GM12878 (cell line): ENCODE data around the gene RABEP2. TPM values are rescaled to one million over a fixed set of nuclear protein-coding genes. Genes with fewer than 3 reads are reported as not detected.

Experiments used
- ATAC-seq: fragments of 200-7000 bp; cut with Tn5 transposase; 3 replicates; pipeline ENCODE4 v1.9.1; 2020; ENCODE audit warnings: mild to moderate bottlenecking, moderate library complexity
- BruUV-seq: library from RNA; stranded (reverse); fragments of 400-500 nt; replicated peaks from 2 replicates; lab custom pipeline; 2021; lab: Mats Ljungman, UMichigan
- CTCF ChIA-PET: fragments of 300-600 bp; sonication (Branson Sonifier 250); formaldehyde crosslinking; extraction: SDS; loops from one replicate; lab custom pipeline; 2021; ENCODE audit warnings: inconsistent platforms; lab: Yijun Ruan, JAX
- POLR2A ChIA-PET: fragments of 350-600 bp; formaldehyde crosslinking; extraction: SDS; loops from one replicate; lab custom pipeline; 2021; ENCODE audit warnings: inconsistent platforms; lab: Charles Lee
- RAD21 ChIA-PET: fragments of 300-600 bp; sonication (Branson Sonifier 250); formaldehyde crosslinking; loops from one replicate; lab custom pipeline; 2023; ENCODE audit warnings: antibody characterized with exemption; ENCODE audit not compliant: unreplicated experiment; lab: Charles Lee
- SMC1A ChIA-PET: fragments of 300-600 bp; sonication (Branson Sonifier 250); formaldehyde crosslinking; loops from one replicate; lab custom pipeline; 2023; ENCODE audit not compliant: unreplicated experiment, uncharacterized antibody; lab: Charles Lee
- DNase-seq: peaks from one replicate; pipeline ENCODE4 v3.0.0-alpha.2; 2011; ENCODE audit warnings: low read depth, low spot score
- FAIRE-seq: peaks from 3 replicates; lab custom pipeline; 2011; peaks lifted over from hg19 to GRCh38; lab: Jason Lieb, UNC
- H2AFZ ChIP-seq: 2 replicates; pipeline ENCODE4 v1.6.0; 2011; ENCODE audit warnings: low read depth, low read length, control low read depth; ENCODE audit not compliant: control insufficient read depth
- H3K27ac ChIP-seq: 2 replicates; pipeline ENCODE4 v1.5.1; 2011; ENCODE audit warnings: control low read depth; ENCODE audit not compliant: control insufficient read depth, insufficient read depth
- H3K27me3 ChIP-seq, 2 experiments: replicated peaks in 1 of 2; 2 replicates each; pipeline versions ENCODE4 v1.6.0 to v1.6.1; 2011; ENCODE audit warnings: low read length in 1 of 2; ENCODE audit not compliant: control insufficient read depth in 2 of 2, insufficient read depth in 2 of 2
- H3K36me3 ChIP-seq, 2 experiments: 2 replicates each; pipeline ENCODE4 v1.5.1; 2011; ENCODE audit warnings: low read length in 1 of 2; ENCODE audit not compliant: control insufficient read depth in 2 of 2, insufficient read depth in 2 of 2
- H3K4me1 ChIP-seq: 2 replicates; pipeline ENCODE4 v1.6.1; 2011; ENCODE audit warnings: mild to moderate bottlenecking, low read length, moderate library complexity, mixed read lengths; ENCODE audit not compliant: control insufficient read depth, insufficient read depth
- H3K4me2 ChIP-seq: 2 replicates; pipeline ENCODE4 v1.6.0; 2011; ENCODE audit warnings: control low read depth; ENCODE audit not compliant: control insufficient read depth, insufficient read depth
- H3K4me3 ChIP-seq: fragments of 200-600 bp; sonication (generic); 2 replicates; pipeline ENCODE4 v1.5.1; 2016
- H3K79me2 ChIP-seq: 2 replicates; pipeline ENCODE4 v1.6.0; 2011; ENCODE audit warnings: low read length; ENCODE audit not compliant: control insufficient read depth, insufficient read depth
- H3K9ac ChIP-seq: 2 replicates; pipeline ENCODE4 v1.8.0; 2011; ENCODE audit warnings: low read length, control low read depth, mixed read lengths; ENCODE audit not compliant: control insufficient read depth, insufficient read depth
- H3K9me3 ChIP-seq: replicated peaks from 3 replicates; pipeline ENCODE4 v1.5.1; 2011; ENCODE audit warnings: mild to moderate bottlenecking, low read length; ENCODE audit not compliant: control insufficient read depth, insufficient read depth
- H4K20me1 ChIP-seq: 2 replicates; pipeline ENCODE4 v1.6.0; 2011; ENCODE audit not compliant: control insufficient read depth, insufficient read depth
- GABPA ChIP-seq: IDR thresholded peaks from 2 replicates; pipeline ENCODE4 v1.6.1; 2014; ENCODE audit warnings: antibody characterized with exemption, low read depth, mild to moderate bottlenecking, inconsistent platforms
- NR2F1 ChIP-seq: fragments of 450-650 bp; conservative IDR thresholded peaks from 2 replicates; pipeline ENCODE4 v1.6.1; 2017; ENCODE audit warnings: mild to moderate bottlenecking
- RFX5 ChIP-seq: IDR thresholded peaks from 2 replicates; pipeline ENCODE4 v1.6.1; 2011; ENCODE audit warnings: low read depth, low read length, improper control_type of control experiment
- SIX5 ChIP-seq: IDR thresholded peaks from 2 replicates; pipeline ENCODE4 v1.6.1; 2011; ENCODE audit warnings: mild to moderate bottlenecking, low read depth, low read length, moderate library complexity; ENCODE audit not compliant: severe bottlenecking
- WGBS: methylation state at CpG from one replicate; pipeline ENCODE4 v1.1.6; 2016; ENCODE audit warnings: low lambda C conversion rate; ENCODE audit not compliant: insufficient replicate concordance, insufficient coverage; ENCODE audit errors: missing lambda C conversion rate; 5-methylcytosine and 5-hydroxymethylcytosine counted together
- in situ Hi-C: fragments of 300-500 bp; cut with MboI; formaldehyde crosslinking; loops from 9 replicates; pipeline ENCODE4 v1.14.3; 2018; ENCODE audit warnings: mixed read lengths
- intact Hi-C: fragments of 100-400 bp; cut with micrococcal nuclease; formaldehyde crosslinking; loops from one replicate; pipeline ENCODE4 v1.14.2; 2022; ENCODE audit not compliant: unreplicated experiment
- polyA plus RNA-seq, 11 experiments: library from polyadenylated mRNA; depleted of rRNA in 4 of 11; unstranded in 6 of 11; stranded (reverse) in 5 of 11; fragments of >200 nt; fragmentation: Nextera tagmentation in 4 of 11; fragmentation: Illumina TruSeq in 1 of 11; extraction: Ambion mirVana in 4 of 11; extraction: Trizol in 1 of 11; gene quantifications; 1 replicate in 1 of 11; 2 replicates in 10 of 11; pipeline versions ENCODE4 v1.2.1 to v1.2.3, GENCODE V29; 2011 to 2016; ENCODE audit warnings: inconsistent platforms in 2 of 11, missing spikeins in 2 of 11, low read depth in 1 of 11
- total RNA-seq, 4 experiments: library from RNA; depleted of rRNA in 3 of 4; stranded (reverse); fragments of >200 nt in 3 of 4; fragmentation: Illumina TruSeq in 1 of 4; extraction: Trizol in 1 of 4; gene quantifications; 2 replicates each; pipeline versions ENCODE4 v1.2.1 to v1.2.3, GENCODE V29; 2013 to 2021

The RABEP2 gene
- total and polyA plus RNA-seq, 10 of the 15 experiments (the other 5 are each of a cell fraction or from before 2014, with no cell fraction given): 0.47 to 33.2 (median 18.6) TPM

GRCh38 chr16:28930203-28930602 is 5.2 kb upstream of the RABEP2 start:
- no peak overlapping the region for H3K4me3 ChIP-seq
- H3K4me1 ChIP-seq: peaks cover 16% of the 10 kb centered on the region
- CTCF ChIA-PET: interaction anchor here (7.2 kb wide), 1 partner anchor 14 kb away, joined by 136 read pairs; no protein-coding TSS in a partner anchor
- no peak overlapping the region; the same call in 1 of the 2 replicates for H2AFZ ChIP-seq
- intact Hi-C loops: loop anchor here (5.0 kb wide), 1 partner anchor 53 kb away; the partner anchor contains the start of gene ATP2A1
- H3K36me3 ChIP-seq: 0 out of 4 replicates have a peak, but pooled peaks cover 0 to 3% of the 10 kb centered on the region in 2 experiments
- TF ChIP-seq GABPA (no peak), RFX5 (no peak)
- no peak overlapping the region for H3K9ac ChIP-seq
- FAIRE-seq (no peak), ATAC-seq (no peak), DNase-seq (no peak)
- RAD21 ChIA-PET: interaction anchor here (1.5 to 4.5 kb wide), 3 partner anchors 14 to 20 kb away, joined by 4 to 46 read pairs (median 5); partner anchors contain the start of gene NFATC2IP
- no peaks in the 10 kb centered on the region for H3K9me3 ChIP-seq
- peaks cover 21% of the 10 kb centered on the region for H3K79me2 ChIP-seq
- H3K27ac ChIP-seq: peak overlapping the region; percentile 92
- POLR2A ChIA-PET: no interaction called here
- no peaks in the 10 kb centered on the region for H3K27me3 ChIP-seq
- no peaks in the 10 kb centered on the region for H4K20me1 ChIP-seq
- TSS peak; percentile 68 for BruUV-seq
- in situ Hi-C loops: no loop called here
- SMC1A ChIA-PET: interaction anchor here (1.9 to 4.2 kb wide), 2 partner anchors 14 to 66 kb away, joined by 4 to 52 read pairs; no protein-coding TSS in a partner anchor
- whole genome bisulfite sequencing: 39% methylated on average over 3 of the region's 3 CpGs
- no peak overlapping the region for H3K4me2 ChIP-seq

GRCh38 chr16:28927815-28928214 is 2.8 kb upstream of the RABEP2 start:
- Histone ChIP-seq H3K4me3 (no peak overlapping the region), H3K4me2 (no peak overlapping the region), H3K9me3 (no peaks in the 10 kb centered on the region), H3K4me1 (peaks cover 30% of the 10 kb centered on the region), H3K9ac (no peak overlapping the region), H3K27ac (no peak overlapping the region), H3K79me2 (peaks cover 14% of the 10 kb centered on the region), H3K36me3 (no peaks in the 10 kb centered on the region; a peak in 1 of 4 replicates), H3K27me3 (no peaks in the 10 kb centered on the region), H2AFZ (no peak overlapping the region), H4K20me1 (no peaks in the 10 kb centered on the region)
- ATAC-seq (no peak), DNase-seq (no peak), FAIRE-seq (no peak)
- TF ChIP-seq SIX5 (no peak), NR2F1 (no peak)
- ChIA-PET POLR2A (interaction anchor here (0.6 to 0.9 kb wide), 5 partner anchors 11 to 1134 kb away, joined by 3 to 6 read pairs (median 4); no protein-coding TSS in a partner anchor), SMC1A (interaction anchor here (2.1 to 5.8 kb wide), 2 partner anchors 16 to 24 kb away, joined by 6 to 58 read pairs; no protein-coding TSS in a partner anchor), CTCF (interaction anchor here (0.7 to 6.4 kb wide), 2 partner anchors 17 to 22 kb away, joined by 4 to 76 read pairs; no protein-coding TSS in a partner anchor), RAD21 (interaction anchor here (1.1 to 1.6 kb wide), 4 partner anchors 17 to 81 kb away, joined by 3 to 4 read pairs (median 4); no protein-coding TSS in a partner anchor)
- 96% methylated on average over 1 of the region's 1 CpG for WGBS
- intact Hi-C loops (loop anchor here (10.0 kb wide), 1 partner anchor 433 kb away; the partner anchor contains the start of genes APOBR and CLN3), in situ Hi-C loops (no loop called here)
- BruUV-seq: no TSS peak
